Measurements from ENCODE around the gene RNF123. TPM values are rescaled to one million over a fixed set of nuclear protein-coding genes. Genes with fewer than 3 reads are reported as not detected.

Gene RNF123
- polyA plus RNA-seq, 1 of the 3 experiments (the other 2 are of a cell fraction): 48.1 TPM

DNA sequence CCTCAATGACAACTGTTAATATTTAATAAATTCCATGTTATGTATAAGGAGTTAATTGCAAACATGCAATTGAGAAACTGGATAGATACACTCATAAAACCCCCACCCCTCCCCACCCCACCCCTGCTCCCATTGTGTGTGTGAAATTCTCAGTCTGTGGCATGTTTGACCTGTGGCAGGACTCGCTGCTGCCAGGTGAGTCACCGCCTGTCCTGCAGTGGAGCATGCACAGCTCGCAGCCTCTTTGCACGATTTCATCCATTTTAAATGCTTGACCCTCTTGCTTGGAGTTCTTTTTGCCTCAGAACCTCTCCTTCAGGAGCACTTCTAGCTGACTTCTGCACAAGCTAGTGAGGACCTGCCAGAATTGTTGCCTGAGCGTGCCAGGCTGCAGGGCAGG is 20.5 kb upstream of the RNF123 start:
- H3K9ac ChIP-seq: no peak overlapping the region
- peaks cover 5% of the 10 kb centered on the region for H3F3A ChIP-seq (replicated peaks; ENCODE audit: insufficient read depth)
- CTCF ChIA-PET: interaction anchor here (5.6 kb wide), 1 partner anchor 131 kb away, joined by 299 read pairs; no protein-coding TSS in a partner anchor
- DNase-seq: no peak
- H4K20me1 ChIP-seq (ENCODE audit: insufficient read depth): no peaks in the 10 kb centered on the region
- 65% methylated on average over 5 of the region's 5 CpGs for WGBS (ENCODE audit: low lambda C conversion rate)
- no peaks in the 10 kb centered on the region for H3K36me3 ChIP-seq (replicated peaks in 1 of 2; ENCODE audit: control insufficient read depth in 1 of 2, insufficient read depth in 2 of 2, low read length in 1 of 2)
- peaks cover 0 to 9% of the 10 kb centered on the region in 2 experiments; a peak in 1 of 4 replicates for H3K4me1 ChIP-seq (ENCODE audit: control insufficient read depth in 1 of 2, insufficient read depth in 2 of 2, low read depth in 1 of 2, low read length in 1 of 2)
- POLR2A ChIA-PET: interaction anchor here (0.5 kb wide), 1 partner anchor 693 kb away, joined by 3 read pairs; no protein-coding TSS in a partner anchor
- no peak overlapping the region for H3K27ac ChIP-seq (ENCODE audit: low read depth in 2 of 2, low read length in 1 of 2)
- TF ChIP-seq, protein P1, sequence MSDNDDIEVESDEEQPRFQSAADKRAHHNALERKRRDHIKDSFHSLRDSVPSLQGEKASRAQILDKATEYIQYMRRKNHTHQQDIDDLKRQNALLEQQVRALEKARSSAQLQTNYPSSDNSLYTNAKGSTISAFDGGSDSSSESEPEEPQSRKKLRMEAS (IDR thresholded peaks at IDR 0.05; ENCODE audit: low read depth): no peak
- no peak for TF ChIP-seq YY1 (IDR thresholded peaks at IDR 0.05; ENCODE audit: low read depth)
- no peak for TF ChIP-seq FOSL2 (IDR thresholded peaks at IDR 0.05; ENCODE audit: borderline replicate concordance, low read depth)
- TF ChIP-seq, protein P2, sequence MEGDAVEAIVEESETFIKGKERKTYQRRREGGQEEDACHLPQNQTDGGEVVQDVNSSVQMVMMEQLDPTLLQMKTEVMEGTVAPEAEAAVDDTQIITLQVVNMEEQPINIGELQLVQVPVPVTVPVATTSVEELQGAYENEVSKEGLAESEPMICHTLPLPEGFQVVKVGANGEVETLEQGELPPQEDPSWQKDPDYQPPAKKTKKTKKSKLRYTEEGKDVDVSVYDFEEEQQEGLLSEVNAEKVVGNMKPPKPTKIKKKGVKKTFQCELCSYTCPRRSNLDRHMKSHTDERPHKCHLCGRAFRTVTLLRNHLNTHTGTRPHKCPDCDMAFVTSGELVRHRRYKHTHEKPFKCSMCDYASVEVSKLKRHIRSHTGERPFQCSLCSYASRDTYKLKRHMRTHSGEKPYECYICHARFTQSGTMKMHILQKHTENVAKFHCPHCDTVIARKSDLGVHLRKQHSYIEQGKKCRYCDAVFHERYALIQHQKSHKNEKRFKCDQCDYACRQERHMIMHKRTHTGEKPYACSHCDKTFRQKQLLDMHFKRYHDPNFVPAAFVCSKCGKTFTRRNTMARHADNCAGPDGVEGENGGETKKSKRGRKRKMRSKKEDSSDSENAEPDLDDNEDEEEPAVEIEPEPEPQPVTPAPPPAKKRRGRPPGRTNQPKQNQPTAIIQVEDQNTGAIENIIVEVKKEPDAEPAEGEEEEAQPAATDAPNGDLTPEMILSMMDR (IDR thresholded peaks at IDR 0.05): no peak
- no peak for TF ChIP-seq RAD21 (IDR thresholded peaks at IDR 0.05; ENCODE audit: low read length)
- H3K4me2 ChIP-seq: no peak overlapping the region
- no peaks in the 10 kb centered on the region for H3K9me2 ChIP-seq
- H3K4me3 ChIP-seq (ENCODE audit: low read depth in 2 of 2, low read length in 1 of 2): no peak overlapping the region
- H3K9me3 ChIP-seq: no peaks in the 10 kb centered on the region
- 0 out of 2 replicates have a peak, but pooled peaks cover 3% of the 10 kb centered on the region for H3K79me2 ChIP-seq (ENCODE audit: insufficient read depth)
- H2AFZ ChIP-seq (ENCODE audit: low read depth): no peak overlapping the region
- no peaks in the 10 kb centered on the region for H3K27me3 ChIP-seq (ENCODE audit: insufficient read depth)

DNA sequence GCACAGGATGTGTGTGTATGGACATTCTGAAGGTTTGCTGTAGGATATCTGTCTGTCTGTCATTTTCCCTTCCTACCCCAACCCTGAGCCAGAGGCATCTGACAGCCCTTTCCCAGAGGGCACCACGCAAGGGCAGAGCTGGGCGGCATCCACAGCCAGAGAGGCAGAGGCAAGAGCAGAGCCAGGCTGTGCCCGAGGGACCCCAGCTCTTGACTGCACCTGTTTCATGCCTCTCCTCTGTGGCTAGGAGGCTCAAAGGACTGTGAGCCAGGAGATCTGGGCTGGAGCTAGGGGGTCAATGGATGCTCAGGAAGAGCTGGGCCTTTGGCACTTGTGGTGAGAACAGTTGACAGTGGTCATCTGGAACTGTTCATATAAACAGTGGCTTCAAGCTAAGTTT is 20.0 kb upstream of the RNF123 start:
- no peak overlapping the region for H3K4me3 ChIP-seq (ENCODE audit: low read depth in 2 of 2, low read length in 1 of 2)
- TF ChIP-seq JUND (IDR thresholded peaks at IDR 0.05): no peak
- TF ChIP-seq SIN3A (IDR thresholded peaks at IDR 0.05; ENCODE audit: borderline replicate concordance, low read depth, low read length): no peak
- no peak for TF ChIP-seq YY1 (IDR thresholded peaks at IDR 0.05; ENCODE audit: low read depth)
- TF ChIP-seq SMC3 (IDR thresholded peaks at IDR 0.05; ENCODE audit: low read depth, low read length): no peak
- no peak for TF ChIP-seq CHD2 (IDR thresholded peaks at IDR 0.05; ENCODE audit: low read length, partially characterized antibody)
- no peak for TF ChIP-seq NRF1 (IDR thresholded peaks at IDR 0.05; ENCODE audit: low read depth, low read length)
- no peak for TF ChIP-seq FOXM1 (IDR thresholded peaks at IDR 0.05; ENCODE audit: low read depth)
- no peak for TF ChIP-seq RFX5 (IDR thresholded peaks at IDR 0.05; ENCODE audit: low read length)
- no peak for TF ChIP-seq EZH2phosphoT487 (IDR thresholded peaks at IDR 0.05; ENCODE audit: borderline replicate concordance, low read depth)
- TF ChIP-seq, protein P3, sequence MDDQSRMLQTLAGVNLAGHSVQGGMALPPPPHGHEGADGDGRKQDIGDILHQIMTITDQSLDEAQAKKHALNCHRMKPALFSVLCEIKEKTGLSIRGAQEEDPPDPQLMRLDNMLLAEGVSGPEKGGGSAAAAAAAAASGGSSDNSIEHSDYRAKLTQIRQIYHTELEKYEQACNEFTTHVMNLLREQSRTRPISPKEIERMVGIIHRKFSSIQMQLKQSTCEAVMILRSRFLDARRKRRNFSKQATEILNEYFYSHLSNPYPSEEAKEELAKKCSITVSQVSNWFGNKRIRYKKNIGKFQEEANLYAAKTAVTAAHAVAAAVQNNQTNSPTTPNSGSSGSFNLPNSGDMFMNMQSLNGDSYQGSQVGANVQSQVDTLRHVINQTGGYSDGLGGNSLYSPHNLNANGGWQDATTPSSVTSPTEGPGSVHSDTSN (IDR thresholded peaks at IDR 0.05): no peak
- 68% methylated on average over 3 of the region's 3 CpGs for WGBS (ENCODE audit: low lambda C conversion rate)
- H3F3A ChIP-seq (replicated peaks; ENCODE audit: insufficient read depth): peaks cover 5% of the 10 kb centered on the region
- no peak overlapping the region for H3K9ac ChIP-seq
- no peaks in the 10 kb centered on the region for H3K36me3 ChIP-seq (replicated peaks in 1 of 2; ENCODE audit: control insufficient read depth in 1 of 2, insufficient read depth in 2 of 2, low read length in 1 of 2)
- H3K79me2 ChIP-seq (ENCODE audit: insufficient read depth): peaks cover 5% of the 10 kb centered on the region; the same call in 1 of the 2 replicates
- no peaks in the 10 kb centered on the region for H3K9me2 ChIP-seq
- H3K9me3 ChIP-seq: no peaks in the 10 kb centered on the region
- no peak overlapping the region for H2AFZ ChIP-seq (ENCODE audit: low read depth)
- no peaks in the 10 kb centered on the region for H3K27me3 ChIP-seq (ENCODE audit: insufficient read depth)
- H3K4me1 ChIP-seq (ENCODE audit: control insufficient read depth in 1 of 2, insufficient read depth in 2 of 2, low read depth in 1 of 2, low read length in 1 of 2): peaks cover 0 to 9% of the 10 kb centered on the region in 2 experiments; a peak in 1 of 4 replicates
- CTCF ChIA-PET: interaction anchor here (1.2 to 5.6 kb wide), 2 partner anchors 132 to 498 kb away, joined by 3 to 299 read pairs; partner anchors contain the start of gene KLHDC8B
- no peak for DNase-seq
- H3K27ac ChIP-seq (ENCODE audit: low read depth in 2 of 2, low read length in 1 of 2): no peak overlapping the region
- H3K4me2 ChIP-seq: no peak overlapping the region
- POLR2A ChIA-PET: no interaction called here
- H4K20me1 ChIP-seq (ENCODE audit: insufficient read depth): no peaks in the 10 kb centered on the region

Data from SK-N-SH (cell line).